HG02759 (cell line): ENCODE results near the gene DCAF4L1.

Source experiments
- ATAC-seq: cut with Tn5 transposase; IDR thresholded peaks from one replicate; pipeline ENCODE4 v1.9.1; 2021; ENCODE audit warnings: mild to moderate bottlenecking, moderate library complexity; ENCODE audit not compliant: unreplicated experiment

DCAF4L1 gene

DNA sequence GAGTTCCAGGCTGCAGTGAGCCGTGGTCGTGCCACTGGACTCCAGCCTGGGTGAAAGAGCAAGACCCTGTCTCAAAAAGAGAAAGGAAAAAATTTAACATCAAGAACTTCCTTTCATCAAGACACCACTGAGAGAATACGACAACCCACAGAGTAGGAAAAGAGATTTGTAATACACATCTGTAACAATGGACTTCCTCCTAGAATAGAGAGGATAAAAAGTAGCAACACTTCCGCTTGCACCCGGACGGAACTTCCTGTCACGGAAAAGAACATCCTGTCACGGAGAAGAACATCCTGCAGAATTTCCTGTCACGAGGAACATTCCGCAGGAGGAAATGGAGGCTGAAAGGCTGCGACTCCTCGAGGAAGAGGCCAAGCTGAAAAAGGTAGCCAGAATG, at the start of gene DCAF4L1:
Gene DCAF4L1 (plus strand): TSS at position 301 of the 400 bp plus-strand sequence. CDS start 37 bp downstream, at position 338.
- no peak for ATAC-seq

DNA sequence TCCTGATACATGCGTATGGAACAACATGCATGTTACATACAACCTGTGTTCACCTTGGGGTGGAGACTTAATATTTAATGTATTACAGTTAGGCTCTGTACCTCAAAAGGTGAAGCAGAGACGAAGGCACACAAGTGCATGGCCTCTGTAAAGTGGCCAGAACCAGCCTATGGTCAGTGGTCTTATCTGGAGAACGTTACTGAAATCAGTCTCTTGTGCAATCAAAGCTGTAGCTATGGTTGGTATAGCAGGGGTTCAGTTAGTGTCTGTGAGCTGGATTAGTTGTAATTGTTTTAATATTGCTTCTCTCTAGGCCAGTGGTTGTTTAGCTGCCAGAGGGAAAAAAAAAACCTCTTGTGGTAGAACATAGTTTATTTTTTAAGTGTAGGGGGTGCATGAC, 48.6 kb upstream of the DCAF4L1 start:
- no peak for ATAC-seq

- ATAC-seq: no peak
Observed at GRCh38 chr4:41933997-41934503, 47.5 kb upstream of the DCAF4L1 start.

- no peak for ATAC-seq
Observed at GRCh38 chr4:41934514-41934900, 47.0 kb upstream of the DCAF4L1 start.

- ATAC-seq: peak; percentile 92
Observed at GRCh38 chr4:41934901-41935651, 46.5 kb upstream of the DCAF4L1 start, which contains the start of gene TMEM33. Gene TMEM33, plus strand, starts transcription at chr4:41935429. Its CDS starts 56 bp downstream, at chr4:41935485.

GRCh38 chr4:41935652-41936021, 45.9 kb upstream of the DCAF4L1 start:
- ATAC-seq: peak; percentile 18

- no peak for ATAC-seq
Observed at GRCh38 chr4:41939016-41939626, 42.4 kb upstream of the DCAF4L1 start.

DNA sequence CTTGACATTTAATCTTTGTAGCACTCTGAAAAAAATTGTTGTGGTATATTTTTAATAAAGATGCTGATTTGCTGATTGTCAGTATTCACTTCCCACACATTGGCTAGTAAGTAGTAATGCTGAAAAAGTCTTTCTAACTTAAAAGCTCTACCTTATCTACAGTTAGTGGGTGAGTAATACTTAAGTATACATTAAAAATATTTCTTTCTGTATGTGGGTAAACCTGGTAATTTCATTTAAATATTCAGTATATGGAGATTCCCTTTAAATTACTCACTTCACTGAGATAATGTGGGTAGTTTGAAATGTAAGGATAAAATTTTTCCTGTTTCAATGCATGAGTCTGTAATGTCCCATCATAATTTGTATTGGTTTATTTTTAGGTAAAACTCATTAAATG, 40.7 kb upstream of the DCAF4L1 start:
- no peak for ATAC-seq

GRCh38 chr4:41943506-41943905, 38.0 kb upstream of the DCAF4L1 start:
- ATAC-seq: no peak

- no peak for ATAC-seq
Observed at GRCh38 chr4:41944089-41944488, 37.5 kb upstream of the DCAF4L1 start.

DNA sequence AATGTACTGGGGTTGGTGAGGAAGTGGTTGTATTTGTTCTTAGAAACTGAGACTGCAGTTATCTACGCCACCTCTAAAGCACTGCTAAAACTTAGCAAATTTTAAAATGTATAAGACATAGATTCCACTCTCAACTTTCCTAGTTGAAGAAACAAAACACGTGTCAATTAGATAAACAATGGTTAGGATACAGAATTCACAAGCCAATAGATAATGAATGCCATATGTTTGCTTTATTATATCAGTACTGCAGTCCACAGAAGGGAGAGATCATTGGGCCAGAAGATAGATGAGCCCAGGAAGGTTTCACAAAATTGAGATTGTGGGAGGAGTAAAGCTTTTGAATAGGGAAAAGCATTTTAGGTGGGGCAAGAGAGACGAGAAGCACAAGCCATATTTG, 32.0 kb upstream of the DCAF4L1 start:
- no peak for ATAC-seq

GRCh38 chr4:41957634-41958033, 23.9 kb upstream of the DCAF4L1 start:
- no peak for ATAC-seq

- ATAC-seq: no peak
Observed at GRCh38 chr4:41963105-41963504, 18.5 kb upstream of the DCAF4L1 start.

DNA sequence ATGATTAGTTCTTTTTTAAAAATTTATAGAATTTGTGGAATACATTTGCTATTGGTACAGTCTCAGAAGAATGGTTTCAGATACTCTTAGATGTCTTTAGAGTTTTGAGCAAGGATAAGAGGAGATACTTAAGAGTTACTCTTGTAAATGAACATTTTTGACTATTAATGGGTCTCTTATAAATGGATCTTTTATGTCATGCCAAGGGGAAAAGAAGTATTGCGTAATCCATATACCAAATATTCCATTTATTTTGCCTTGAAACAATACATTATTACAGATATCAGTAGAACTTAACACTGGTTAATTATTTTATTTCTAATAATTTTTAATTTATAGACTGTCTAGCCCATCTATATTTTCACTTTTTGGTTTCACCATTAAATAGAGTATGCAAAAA, 17.2 kb upstream of the DCAF4L1 start:
- no peak for ATAC-seq

- no peak for ATAC-seq
Observed at GRCh38 chr4:41967392-41967791, 14.2 kb upstream of the DCAF4L1 start.

DNA sequence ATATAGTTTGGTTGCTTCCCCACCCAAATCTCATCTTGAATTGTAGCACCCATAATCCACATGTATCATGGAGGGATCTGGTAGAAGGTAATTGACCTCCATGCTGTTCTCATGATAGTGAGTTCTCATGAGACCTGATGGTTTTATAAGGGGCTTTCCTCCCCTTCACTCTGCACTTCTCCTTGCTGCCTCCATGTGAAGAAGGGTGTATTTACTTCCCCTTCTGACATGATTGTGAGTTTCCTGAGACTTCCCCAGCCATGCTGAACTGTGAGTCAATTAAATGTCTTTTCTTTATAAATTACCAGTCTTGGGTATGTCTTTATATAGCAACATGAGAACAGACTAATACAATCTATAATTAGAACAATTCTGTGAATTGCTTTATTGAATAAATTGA, 11.9 kb upstream of the DCAF4L1 start:
- ATAC-seq: no peak

- ATAC-seq: no peak
Observed at GRCh38 chr4:41975341-41975740, 6.2 kb upstream of the DCAF4L1 start.

- ATAC-seq: no peak
Observed at GRCh38 chr4:41976775-41977516, 4.6 kb upstream of the DCAF4L1 start.

GRCh38 chr4:41977709-41978108, 3.8 kb upstream of the DCAF4L1 start:
- no peak for ATAC-seq

GRCh38 chr4:41982716-41983115, 1.2 kb downstream of the DCAF4L1 start:
- ATAC-seq: no peak

- no peak for ATAC-seq
Observed at GRCh38 chr4:41985151-41985550, 3.6 kb downstream of the DCAF4L1 start.

DNA sequence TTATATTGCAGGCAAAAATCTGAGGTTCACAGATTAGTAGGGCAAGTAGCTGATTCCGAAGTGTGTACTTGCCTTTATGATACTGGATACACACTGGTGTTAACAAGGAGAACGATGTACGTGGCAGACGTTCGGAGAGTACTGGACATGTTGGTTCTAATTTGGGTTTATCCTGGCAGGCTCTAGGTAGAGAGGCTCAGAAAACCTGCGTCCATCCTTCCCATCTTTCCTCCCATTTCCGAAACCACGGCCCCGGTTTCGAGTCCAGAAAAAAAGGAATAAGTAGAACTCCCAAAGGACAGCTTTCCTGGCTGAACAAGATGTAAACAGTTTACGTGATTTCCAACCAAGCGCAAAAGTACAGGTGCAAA, 8.4 kb downstream of the DCAF4L1 start:
- ATAC-seq: peak; percentile 19
